NCI-H69 (cell line): ENCODE results near the gene PNKD.

ENCODE experiments used
- DNase-seq: peaks from one replicate; lab custom pipeline; 2025; lab: John Stamatoyannopoulos, UW

The PNKD gene

DNA sequence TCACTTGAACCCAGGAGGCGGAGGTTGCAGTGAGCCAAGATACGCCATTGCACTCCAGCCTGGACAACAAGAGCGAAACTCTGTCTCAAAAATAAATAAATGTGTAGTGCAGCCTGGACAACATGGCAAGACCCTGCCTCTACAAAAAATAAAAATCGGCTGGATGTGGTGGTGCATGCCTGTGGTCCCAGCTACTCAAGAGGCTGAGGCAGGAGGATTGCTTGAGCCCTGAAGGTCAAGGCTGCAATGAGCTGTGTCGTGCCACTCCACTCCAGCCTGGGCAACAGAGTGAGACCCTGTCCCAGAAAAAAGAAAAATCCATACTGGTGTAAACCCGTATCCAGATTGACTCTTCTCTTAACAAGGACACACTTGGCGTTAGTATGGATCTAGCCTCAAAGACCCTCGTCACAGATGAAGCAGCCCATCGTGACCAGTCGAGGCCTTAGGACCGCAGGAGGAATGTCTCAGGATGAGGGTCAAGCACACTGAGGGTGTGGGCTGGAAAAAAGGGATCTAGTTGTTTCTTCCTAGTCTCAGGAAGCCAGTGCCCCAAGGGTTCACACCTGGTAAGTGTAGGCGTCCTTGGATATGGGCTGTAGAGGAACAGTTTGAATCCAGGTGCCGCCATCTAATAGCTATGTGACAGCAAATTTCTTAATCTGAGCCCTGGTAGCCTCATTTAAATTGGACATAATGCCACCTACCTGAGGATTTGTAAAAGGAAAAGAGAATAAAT, 13.5 kb upstream of the PNKD start:
- DNase-seq: no peak

DNA sequence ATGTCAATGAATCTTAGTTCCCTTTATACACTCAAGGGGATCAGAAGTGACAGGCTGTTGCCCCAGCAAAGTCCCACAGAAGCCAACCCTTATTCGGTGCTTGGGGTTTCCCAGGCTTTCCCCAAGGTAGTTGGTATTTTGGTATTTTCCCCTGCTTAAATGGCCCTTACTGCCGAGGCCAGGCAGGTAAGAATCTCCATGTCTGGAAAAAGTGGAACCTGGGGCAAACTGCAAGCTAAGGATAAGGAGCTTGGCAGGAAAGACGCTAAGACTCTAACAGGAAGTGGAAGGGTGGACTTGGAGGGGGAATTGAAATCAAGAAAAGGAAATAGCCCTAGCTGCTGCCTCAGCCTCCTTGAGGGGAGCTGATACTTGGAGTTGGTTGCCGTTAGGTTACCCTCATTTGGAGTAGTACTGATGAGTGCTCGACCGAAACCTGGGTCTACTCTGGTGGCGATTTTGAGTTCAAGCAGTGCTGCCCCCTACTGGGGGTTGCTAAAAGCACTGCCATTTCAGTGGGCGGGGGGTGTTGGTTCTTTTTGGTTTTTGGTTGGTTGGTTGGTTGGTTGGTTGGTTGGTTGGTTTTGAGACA, 12.8 kb upstream of the PNKD start:
- DNase-seq: peak; percentile 12

DNA sequence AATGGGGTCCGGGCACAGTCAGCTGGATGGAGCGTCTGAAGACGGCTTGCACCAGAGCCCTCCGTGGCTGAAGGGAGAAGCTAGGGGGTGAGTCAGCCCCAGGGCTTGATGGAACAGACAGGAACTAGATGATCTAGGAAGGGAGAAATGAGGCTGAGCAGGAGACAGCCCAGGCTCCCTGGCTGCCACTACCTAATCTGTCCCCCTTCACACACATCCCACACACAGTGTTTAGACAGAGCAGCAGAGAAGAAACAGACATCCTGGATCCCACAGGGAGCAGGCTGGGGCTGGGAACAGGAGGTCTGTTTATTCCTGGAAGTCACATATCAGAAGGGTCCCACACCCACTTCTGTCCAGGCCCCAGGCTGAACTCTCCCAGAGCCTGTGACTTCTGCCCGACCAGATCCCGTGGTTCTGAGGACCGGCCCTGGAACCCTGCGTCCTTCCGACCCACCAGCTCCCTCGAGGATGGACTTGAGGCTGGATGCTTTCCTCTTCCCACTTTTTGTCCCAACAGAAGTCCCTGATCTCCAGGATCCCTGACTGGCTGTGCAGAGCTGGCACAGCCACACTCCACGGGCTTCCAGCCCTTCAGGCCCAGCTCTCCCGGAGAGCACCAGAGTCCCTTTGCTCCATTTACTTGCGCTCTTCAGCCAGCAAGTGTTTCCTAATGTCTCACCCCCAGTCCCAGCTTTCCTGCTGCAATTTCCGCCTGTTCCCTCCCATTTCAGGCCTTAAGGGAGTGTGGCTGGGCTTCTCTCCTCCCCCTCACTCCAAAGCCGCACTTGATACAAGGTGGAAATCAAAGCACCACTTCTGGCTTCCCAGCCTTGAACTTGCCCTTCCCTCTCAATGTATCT, 11.0 kb upstream of the PNKD start:
- DNase-seq: no peak

DNA sequence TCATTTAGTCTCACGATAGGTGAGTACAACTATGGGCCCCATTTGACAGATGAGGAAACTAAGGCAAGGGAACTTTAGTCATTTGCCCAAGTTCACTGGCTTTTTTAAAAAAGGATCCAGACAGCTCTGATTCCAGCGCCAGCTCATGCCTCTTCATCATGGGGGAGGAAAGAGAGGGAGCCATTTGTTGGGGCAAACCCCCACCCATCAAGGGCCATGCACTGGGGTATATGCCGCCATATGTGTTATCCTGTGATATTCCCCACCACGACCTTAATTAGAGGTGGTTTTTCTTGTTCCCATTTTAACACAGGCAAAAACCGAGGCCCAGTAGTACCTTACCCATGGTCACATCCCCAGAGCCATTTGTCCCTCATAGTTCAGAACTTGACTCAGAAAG, 10.2 kb upstream of the PNKD start:
- no peak for DNase-seq

DNA sequence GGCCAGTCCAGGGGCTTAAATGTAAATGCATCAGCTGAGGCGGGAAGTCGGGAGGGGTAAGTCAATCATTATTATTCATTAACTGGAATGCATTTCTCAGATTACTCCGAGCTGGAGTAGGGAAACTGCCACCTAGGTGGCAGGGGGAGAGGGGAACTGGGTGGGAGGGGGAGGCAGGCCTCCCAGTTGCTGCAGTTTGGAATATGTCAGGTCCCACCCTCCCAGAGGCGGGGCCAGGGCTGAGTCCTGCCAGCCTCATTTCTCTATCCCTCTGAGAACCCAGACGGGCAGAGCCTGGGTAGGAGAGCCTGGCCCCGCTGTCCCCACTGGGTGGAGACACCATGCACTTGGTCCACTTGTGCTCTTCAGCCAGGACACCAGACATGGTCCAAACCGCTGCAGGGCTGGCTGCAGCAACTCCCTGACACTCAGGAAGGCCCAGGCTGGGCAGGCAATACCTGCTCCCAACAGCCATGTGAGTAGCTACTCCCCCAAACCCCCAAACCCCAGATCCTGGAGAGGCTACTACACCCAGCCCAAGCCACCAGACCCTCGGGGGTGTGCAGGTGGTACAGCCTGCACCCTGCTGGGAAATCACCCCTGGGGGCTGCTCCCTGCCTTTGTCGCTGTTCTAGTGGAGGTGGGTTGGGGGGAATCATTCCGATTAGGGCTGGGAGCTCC, 9.4 kb upstream of the PNKD start, which contains the start of gene GPBAR1:
Gene GPBAR1 (plus strand): TSS at position 274 of the 681 bp plus-strand sequence. CDS start 1,710 bp downstream, outside the sequence.
- DNase-seq: peak; percentile 6

DNA sequence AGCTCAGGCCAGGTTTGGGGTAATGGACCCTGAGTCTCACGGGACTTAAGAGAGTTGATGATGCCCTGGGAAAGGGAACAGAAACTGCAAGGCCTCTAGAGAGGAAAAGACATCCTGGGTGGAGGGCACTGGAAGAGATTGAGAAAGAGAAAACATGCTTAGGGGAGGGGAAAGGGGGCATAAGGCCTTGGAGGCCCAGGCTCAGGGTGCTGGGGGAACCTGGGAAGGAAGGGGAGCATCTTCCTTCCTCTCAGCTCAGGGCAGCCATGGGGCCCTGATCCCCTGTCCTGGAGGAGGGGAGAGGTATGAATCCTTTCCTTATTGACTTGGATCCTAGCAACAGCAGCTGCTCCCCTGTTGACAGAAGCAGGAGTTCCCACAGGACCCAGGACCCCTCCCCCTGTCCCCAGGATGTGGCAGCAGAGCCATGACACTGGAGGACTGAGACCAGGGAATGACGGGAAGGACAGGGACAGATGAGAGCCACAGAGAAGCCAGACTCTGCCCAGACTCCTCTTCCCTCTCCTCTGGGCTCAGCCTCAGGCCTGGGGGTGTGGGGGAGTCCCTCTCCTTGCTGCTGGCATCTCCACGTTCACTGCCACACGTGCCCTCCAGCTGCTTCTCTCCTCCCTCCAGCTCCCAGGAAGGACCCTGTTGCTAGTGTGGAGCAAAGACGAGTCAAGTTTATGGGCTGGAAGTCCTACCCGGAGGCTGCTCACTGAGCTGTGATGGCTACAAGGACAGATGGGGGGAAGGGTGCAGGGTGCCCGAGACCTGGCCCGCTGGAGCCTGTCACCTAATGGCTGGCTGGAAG, 8.7 kb upstream of the PNKD start:
- peak; percentile 19 for DNase-seq

DNA sequence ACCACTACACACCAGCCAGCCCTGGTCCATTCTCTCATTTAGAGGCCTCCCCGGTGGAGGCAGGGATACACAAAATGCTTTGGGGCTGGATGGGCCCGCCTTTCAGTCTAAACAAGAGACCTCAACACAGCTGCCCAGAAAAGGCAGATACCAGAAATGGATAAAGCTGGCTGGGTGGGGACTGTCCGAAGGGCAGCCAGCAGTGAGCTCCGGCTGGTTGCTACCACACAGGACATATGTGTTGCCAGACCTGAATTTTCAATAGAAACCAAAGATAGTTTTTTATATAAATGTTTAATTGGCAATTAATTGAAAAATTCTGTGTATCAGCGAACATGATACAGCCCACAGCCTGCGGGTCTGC, 8.1 kb upstream of the PNKD start:
- DNase-seq: no peak

DNA sequence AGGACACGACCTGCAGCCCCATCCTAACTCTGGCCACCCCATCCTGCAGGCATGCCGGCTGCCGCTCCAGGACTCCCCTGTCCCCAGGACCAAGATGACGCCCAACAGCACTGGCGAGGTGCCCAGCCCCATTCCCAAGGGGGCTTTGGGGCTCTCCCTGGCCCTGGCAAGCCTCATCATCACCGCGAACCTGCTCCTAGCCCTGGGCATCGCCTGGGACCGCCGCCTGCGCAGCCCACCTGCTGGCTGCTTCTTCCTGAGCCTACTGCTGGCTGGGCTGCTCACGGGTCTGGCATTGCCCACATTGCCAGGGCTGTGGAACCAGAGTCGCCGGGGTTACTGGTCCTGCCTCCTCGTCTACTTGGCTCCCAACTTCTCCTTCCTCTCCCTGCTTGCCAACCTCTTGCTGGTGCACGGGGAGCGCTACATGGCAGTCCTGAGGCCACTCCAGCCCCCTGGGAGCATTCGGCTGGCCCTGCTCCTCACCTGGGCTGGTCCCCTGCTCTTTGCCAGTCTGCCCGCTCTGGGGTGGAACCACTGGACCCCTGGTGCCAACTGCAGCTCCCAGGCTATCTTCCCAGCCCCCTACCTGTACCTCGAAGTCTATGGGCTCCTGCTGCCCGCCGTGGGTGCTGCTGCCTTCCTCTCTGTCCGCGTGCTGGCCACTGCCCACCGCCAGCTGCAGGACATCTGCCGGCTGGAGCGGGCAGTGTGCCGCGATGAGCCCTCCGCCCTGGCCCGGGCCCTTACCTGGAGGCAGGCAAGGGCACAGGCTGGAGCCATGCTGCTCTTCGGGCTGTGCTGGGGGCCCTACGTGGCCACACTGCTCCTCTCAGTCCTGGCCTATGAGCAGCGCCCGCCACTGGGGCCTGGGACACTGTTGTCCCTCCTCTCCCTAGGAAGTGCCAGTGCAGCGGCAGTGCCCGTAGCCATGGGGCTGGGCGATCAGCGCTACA, 7.4 kb upstream of the PNKD start:
- DNase-seq: no peak

DNA sequence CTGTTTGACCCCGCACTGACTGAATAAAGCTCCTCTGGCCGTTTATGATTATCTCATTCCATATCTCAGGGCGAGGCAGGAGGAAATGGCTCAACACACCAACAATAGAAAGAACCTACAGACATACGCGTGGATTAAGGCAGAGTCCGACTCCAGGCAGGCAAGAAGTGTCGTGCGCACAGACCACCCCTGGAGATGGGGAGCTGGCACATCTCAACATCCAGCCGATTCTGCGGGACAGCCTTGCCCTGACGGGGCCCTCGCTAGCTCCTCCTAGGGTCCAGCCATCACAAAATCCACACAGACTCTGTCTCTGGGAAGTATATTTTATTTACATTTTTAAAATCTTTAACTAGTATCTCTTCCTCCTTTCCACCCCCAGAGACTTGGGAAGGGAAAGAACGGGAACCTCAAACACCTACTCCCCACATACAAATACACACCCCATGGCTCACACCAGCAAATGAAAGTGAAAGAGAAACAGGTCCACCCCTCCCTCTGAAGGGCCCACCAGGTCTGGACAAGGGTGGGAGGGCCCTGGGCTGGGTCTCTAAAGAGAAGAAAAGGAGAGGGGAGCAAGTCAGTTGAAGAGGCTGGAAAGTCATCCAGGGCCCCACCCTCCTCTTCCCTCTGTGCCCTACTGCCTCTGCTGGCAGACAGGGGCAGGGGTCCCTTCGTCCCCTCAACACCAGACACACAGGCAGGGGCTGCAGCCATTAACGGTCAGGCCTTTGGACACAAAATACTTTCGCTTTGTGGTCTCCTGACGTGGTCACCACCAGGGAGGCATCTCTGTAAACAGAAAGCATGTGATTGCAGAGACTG, 6.3 kb upstream of the PNKD start:
- DNase-seq: no peak

DNA sequence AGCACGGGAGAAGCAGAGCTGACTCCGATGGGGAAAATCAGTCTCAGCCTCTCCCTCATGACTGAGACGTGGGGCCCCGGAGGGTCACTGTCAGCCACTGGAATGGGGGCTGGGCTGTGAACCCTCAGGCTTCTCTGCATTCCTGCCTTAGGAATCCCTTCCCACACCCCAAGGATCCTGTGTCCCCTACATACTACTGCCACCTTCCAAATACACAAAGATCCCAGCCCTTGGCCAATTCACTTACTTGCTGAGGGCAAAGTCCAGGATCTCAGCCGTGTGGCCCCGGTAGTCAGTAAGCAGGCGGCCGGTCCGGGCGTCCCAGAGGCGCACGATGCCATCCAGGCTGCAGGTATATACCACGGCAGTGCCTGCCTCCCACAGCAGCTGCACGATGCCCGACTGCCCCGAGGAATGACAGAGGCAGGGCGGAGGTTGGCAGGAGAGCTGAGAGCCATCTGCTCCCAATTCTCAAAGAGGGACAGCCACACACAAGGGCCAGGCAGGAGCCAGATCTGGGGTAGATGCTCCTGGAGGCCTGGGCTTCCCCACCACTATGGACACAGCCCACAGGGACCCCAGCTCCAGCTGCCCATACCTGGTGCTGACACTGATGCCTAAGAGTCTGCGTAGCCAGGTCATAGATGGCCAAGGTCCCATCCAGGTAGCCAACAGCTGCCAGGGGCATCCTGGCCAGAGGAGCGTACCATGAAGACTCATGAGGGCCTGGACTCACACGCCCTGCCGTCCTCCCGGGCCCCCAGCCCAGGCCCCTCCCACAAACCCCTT, 5.4 kb upstream of the PNKD start:
- DNase-seq: no peak

DNA sequence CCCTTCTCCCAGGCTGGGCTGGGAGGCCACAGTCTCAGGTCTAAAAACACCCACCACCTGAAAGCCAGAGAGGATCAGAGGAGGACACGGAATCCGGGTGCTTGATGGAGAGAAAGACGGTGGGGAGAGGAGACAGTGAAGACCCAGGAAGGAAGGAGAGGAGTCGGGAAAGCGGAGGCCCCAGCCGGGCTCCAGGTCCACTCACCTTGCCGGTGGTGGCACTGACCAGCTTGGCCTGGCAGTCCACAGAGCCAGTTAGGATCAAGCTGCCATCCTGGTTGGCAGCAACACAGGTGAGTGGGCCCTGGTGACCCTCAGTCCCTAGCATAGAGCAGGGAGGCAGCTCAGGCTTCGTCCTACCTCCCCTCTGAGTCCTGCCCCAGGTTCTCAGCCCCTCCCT, 4.7 kb upstream of the PNKD start:
- no peak for DNase-seq

DNA sequence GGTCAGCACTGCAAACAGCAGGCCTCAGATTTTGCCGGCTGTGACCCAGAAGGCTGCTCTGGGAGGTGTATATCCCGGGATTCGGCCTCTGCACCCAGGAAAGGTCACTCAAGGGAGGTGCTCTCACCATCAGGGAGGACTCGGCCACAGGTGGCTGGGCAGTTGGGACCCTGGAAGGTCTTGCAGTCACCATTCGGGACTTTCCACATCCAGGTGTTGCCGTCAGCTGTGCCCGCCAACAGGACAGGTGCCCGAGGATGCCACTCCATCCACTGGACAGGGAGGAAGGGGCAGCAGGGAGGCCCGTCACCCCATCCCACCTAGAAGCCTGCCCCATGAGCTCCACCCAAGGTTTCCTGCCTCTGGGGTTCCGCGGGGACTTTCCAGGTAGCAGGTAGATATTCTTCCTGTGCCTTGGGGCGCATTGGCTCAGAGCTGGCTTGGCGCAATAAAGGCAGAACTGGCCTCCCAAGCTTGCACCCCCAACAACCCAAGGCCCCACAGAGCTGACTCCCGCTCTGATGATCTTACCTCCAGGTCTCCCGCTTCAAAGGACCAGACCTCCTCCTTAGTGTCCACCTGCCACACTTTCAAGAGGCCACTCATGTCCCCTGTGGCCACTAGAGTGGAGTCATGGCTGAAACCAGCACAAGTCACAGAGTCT, 3.9 kb upstream of the PNKD start:
- no peak for DNase-seq

DNA sequence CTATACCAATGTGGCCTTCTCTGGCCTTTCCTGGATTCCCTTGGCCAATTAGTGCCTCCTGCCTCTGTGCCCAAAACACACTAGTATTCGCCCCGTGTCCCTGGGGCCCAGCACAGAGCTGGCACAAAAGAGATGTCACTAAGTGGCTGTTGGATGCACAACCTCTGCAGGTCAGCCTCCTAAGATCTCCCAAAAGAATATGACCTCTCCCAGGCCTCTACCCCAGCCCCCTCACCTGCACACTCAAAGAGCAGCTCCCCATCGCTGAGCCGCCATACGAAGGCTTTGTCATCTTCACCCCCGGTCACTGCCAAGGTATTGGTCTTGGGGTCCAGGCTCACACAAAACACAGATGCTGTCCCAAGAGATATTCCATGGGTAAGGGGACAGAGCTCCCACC, 3.1 kb upstream of the PNKD start:
- no peak for DNase-seq

DNA sequence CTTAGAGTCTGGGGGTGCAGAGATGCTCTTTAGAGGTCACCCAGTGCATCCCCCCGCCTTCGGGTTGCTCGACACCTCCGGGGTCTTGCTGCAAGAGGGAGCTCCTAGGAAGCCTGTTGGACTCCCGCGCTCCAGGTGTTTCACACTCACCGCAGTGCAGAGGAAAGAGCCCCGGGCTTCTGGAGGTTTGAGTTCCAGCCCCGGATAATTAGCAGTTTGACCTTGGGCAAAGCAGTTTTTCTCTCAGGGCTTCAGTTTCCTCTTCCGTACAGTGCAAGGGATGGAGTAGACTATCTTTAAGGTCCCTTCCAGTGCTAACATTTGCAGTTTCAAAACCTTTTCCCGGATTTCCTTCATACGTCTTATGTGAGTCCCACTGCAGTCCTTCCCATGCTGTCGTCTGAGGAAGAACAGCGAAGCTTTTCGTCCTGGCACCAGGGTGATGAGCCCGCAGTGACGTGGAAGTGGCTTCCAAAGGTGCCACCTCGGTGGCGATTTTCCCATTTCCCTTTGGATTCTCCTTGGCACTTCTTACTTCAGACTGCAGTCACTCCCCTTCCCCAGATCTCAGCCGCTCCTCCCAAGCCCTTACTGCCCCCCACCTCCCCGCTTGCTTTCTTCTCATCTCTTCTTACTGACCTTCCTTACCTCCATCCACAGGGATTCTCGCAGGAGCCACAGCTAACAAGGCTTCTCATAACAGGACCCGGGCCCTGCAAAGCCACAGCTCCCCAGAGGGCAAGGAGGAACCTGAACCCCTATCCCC, 585 bp downstream of the PNKD start:
- peak; percentile 43 for DNase-seq

DNA sequence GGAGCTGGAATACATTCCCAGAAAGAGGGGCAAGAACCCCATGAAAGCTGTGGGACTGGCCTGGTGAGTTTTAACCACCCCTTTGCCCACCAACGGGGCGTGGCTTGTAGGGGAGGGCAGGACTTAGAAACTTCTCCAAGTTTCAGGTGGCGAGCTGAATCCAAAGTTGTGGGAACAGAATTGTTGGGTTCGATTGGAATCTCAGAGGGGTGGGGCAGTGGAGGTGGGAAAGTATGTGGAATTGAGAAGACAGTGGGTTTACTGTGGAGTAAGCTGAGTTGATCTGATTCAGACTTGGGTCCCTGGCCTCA, 1.1 kb downstream of the PNKD start:
- DNase-seq: no peak

DNA sequence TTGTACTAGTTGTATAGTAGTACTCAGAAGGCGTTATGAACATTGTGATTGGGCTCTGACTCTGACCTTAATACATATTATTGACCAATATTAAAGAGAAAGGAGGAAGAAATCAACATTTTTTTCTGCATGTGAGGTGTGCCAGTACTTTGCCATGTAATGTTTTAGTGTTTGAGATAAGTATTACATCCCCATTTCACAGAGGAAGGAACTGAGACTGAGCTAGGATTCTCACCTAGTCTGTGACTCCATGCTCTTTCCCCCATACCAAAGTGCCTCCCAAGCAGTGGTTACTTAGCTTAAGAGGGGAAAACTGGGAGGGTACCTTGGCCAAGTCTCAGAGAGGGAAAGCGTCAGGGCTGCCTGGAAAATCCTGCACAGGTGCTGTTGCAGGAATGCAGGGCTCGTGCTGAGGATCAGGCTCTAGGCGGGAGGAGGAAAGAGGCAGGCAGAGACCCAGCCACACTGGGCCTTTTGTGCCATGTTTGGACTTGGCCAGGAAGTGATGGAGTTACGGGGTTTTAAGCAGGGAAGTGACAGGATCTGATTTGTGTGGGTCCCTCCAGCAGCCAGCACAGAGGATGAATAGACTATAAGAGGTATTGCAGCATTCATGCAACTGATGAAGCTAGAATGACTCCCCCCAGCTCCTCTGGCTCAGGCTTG, 1.7 kb downstream of the PNKD start:
- DNase-seq: no peak
